Muscle layer of duodenum (tissue), 2 donors: Measurements from ENCODE around the gene STYXL2.

Source experiments
- H3K27ac ChIP-seq: one replicate; pipeline ENCODE4 v1.7.0; 2013; ENCODE audit warnings: mild to moderate bottlenecking, low read length
- H3K27me3 ChIP-seq: one replicate; pipeline ENCODE4 v1.7.0; 2013; ENCODE audit warnings: low read depth, mild to moderate bottlenecking, control low read depth, low read length
- H3K36me3 ChIP-seq, 2 donors: one replicate each; pipeline ENCODE4 v1.7.0; 2013; ENCODE audit warnings: low read length in 2 of 2, control low read depth in 1 of 2, mild to moderate bottlenecking in 1 of 2; ENCODE audit not compliant: insufficient read depth in 2 of 2, control insufficient read depth in 1 of 2
- H3K4me1 ChIP-seq, 2 donors: one replicate each; pipeline ENCODE4 v1.7.0; 2013; ENCODE audit warnings: low read length in 2 of 2, mild to moderate bottlenecking in 2 of 2, control low read depth in 1 of 2, moderate library complexity in 1 of 2; ENCODE audit not compliant: insufficient read depth in 2 of 2, control insufficient read depth in 1 of 2
- H3K4me3 ChIP-seq, 2 donors: one replicate each; pipeline ENCODE4 v1.7.0; 2013; ENCODE audit warnings: low read length in 2 of 2, low read depth in 1 of 2, mild to moderate bottlenecking in 1 of 2
- H3K9me3 ChIP-seq, 2 donors: one replicate each; pipeline ENCODE4 v1.7.0; 2013; ENCODE audit warnings: low read length in 2 of 2, control low read depth in 1 of 2, mild to moderate bottlenecking in 1 of 2; ENCODE audit not compliant: control insufficient read depth in 1 of 2
- donor health status: healthy.

STYXL2 gene

GRCh38 chr1:167082511-167083027, 11.3 kb upstream of the STYXL2 start:
- Histone ChIP-seq H3K27me3 (no peaks in the 10 kb centered on the region), H3K9me3 (no peaks in the 10 kb centered on the region), H3K36me3 (no peaks in the 10 kb centered on the region), H3K4me1 (no peaks in the 10 kb centered on the region), H3K4me3 (no peak overlapping the region), H3K27ac (peak overlapping the region; percentile 85)

DNA sequence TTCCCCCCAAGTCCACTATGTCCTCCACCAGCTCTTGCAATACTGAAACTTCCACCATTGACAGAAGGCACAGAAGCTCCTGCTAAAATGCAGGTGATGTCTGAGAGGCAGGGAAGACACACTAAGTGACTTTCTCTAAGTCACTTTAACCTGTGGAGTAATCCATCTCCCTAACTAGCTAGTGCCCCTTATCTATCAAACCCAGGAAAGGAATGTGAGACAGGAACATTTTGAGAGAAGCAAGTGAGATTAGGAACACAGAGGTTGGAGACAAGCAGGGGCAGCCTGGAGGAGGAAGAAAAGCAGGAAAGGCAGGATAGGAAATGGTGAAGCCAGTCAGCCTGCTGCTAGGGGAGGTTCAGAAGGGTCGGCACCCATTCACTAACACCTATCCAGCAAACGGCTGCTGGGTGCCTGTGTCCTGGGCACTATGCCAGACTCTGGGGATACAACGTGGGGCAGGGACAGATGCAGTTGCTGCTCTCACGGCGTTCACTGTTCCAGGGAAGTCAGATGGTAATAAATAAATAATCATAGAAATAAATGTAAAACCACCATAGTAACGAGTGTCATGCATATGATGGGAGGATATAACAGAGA, 10.7 kb upstream of the STYXL2 start:
- no peaks in the 10 kb centered on the region for H3K36me3 ChIP-seq
- no peaks in the 10 kb centered on the region for H3K9me3 ChIP-seq
- no peaks in the 10 kb centered on the region for H3K27me3 ChIP-seq
- no peaks in the 10 kb centered on the region for H3K4me1 ChIP-seq
- H3K27ac ChIP-seq: peak overlapping the region; percentile 85
- H3K4me3 ChIP-seq: no peak overlapping the region

DNA sequence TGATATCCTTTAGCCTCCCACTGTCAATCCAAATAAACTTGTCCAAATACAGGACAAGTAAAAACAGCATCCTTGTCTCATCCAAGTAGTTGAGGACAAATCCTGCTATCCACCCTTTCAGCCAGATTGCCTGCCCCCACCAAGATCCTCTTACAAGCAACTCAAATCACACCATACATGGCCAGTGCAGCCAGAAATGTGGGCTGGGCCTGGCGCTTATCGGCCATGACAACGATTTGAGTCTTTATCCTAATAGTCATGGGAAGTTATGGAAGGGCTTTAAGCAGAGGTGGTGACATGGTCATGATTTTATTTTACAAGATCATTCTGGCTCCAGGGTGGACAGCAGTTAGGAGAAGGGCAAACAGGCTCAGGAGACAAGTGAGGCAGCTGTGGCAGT, 10.0 kb upstream of the STYXL2 start:
- Histone ChIP-seq H3K4me1 (no peaks in the 10 kb centered on the region), H3K9me3 (no peaks in the 10 kb centered on the region), H3K27ac (peak overlapping the region; percentile 85), H3K36me3 (no peaks in the 10 kb centered on the region), H3K4me3 (no peak overlapping the region), H3K27me3 (no peaks in the 10 kb centered on the region)

- Histone ChIP-seq H3K9me3 (no peaks in the 10 kb centered on the region), H3K27me3 (no peaks in the 10 kb centered on the region), H3K36me3 (no peaks in the 10 kb centered on the region), H3K4me3 (no peak overlapping the region), H3K27ac (no peak overlapping the region), H3K4me1 (no peaks in the 10 kb centered on the region)
Measured at GRCh38 chr1:167084757-167085156, 9.1 kb upstream of the STYXL2 start.

GRCh38 chr1:167086033-167086432, 7.8 kb upstream of the STYXL2 start:
- no peaks in the 10 kb centered on the region for H3K36me3 ChIP-seq
- H3K4me1 ChIP-seq: no peaks in the 10 kb centered on the region
- H3K4me3 ChIP-seq: no peak overlapping the region
- H3K9me3 ChIP-seq: no peaks in the 10 kb centered on the region
- no peak overlapping the region for H3K27ac ChIP-seq
- no peaks in the 10 kb centered on the region for H3K27me3 ChIP-seq

- no peak overlapping the region for H3K4me3 ChIP-seq
- H3K27ac ChIP-seq: no peak overlapping the region
- no peaks in the 10 kb centered on the region for H3K9me3 ChIP-seq
- no peaks in the 10 kb centered on the region for H3K4me1 ChIP-seq
- no peaks in the 10 kb centered on the region for H3K27me3 ChIP-seq
- no peaks in the 10 kb centered on the region for H3K36me3 ChIP-seq
Measured at GRCh38 chr1:167086768-167087167, 7.1 kb upstream of the STYXL2 start.

DNA sequence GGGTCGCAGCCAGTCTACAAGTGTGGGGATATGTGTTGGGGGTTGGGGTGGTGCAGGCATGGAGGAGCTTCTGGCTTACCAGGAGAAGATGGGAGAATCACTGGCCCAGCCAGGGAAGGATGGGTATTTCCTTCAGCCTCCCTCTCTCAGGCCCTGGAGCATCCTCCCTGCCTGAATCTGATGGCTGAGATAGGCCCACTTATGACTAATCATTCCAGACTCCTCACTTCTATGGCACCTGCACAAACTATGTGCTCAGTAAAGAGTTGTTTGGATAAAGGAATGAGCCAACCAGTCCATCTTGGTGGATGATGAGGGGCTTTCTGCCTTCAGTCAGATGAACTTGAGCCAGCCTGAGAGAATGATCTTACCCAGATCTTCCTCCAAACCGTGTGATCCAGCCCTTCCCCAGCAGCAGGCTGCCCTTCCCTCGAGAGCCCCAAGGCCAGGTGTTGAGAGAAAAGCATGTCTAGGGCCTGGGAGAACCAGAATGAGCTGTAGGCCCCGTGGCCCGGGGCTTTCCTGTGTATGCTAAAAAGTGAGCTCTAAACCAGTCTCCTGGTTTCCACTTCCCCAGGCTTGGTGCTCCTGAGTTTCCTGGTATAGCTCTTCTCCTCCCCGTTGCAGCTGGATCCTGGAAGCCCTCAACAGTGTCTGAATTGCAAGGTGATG, 5.0 kb upstream of the STYXL2 start:
- peak overlapping the region in 1 of 2 donors; percentile 49 for H3K4me3 ChIP-seq
- H3K4me1 ChIP-seq: no peaks in the 10 kb centered on the region
- H3K27ac ChIP-seq: peak overlapping the region; percentile 85
- no peaks in the 10 kb centered on the region for H3K36me3 ChIP-seq
- H3K9me3 ChIP-seq: no peaks in the 10 kb centered on the region
- H3K27me3 ChIP-seq: no peaks in the 10 kb centered on the region

- peak overlapping the region; percentile 85 for H3K27ac ChIP-seq
- H3K36me3 ChIP-seq: no peaks in the 10 kb centered on the region
Measured at GRCh38 chr1:167089939-167090313, 3.9 kb upstream of the STYXL2 start.

DNA sequence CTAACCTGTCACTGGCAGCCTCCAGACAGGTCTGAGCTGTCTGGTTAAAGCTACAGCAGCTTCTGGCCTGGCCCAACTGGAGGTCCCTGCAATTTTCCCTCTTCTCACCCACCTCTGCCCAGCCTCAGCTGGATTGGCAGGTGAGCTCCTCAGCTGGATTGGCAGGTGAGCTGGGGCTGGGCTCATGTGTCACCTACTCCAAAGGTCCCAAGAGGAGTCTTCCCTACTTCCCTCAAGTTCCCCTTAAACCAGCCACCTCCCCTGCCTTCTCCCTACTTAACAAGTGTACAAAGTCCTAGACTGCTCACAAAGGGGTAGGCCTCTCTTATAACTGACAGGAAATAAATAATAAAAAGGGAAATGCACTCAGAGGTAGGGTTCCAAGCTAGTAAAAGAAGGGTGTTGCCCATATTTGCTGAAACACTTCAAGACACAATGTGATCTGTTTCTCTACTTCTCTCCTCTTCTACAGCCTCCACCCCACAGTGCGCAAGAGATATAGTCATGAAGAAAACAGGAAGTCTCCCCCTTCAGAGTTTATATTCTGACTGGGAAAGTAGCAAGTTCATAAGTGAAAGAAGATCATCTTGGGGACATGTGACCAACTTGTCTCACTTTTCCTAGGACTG, 3.4 kb upstream of the STYXL2 start, which contains the start of gene GPA33:
GPA33 (minus strand) TSS at position 64 of the 629 bp plus-strand sequence. CDS start 90 bp downstream, outside the sequence.
- H3K4me1 ChIP-seq: no peaks in the 10 kb centered on the region
- peak within 1 kb of the TSS; percentile 85 for H3K27ac ChIP-seq
- no peaks in the 10 kb centered on the region for H3K27me3 ChIP-seq
- no peaks in the 10 kb centered on the region for H3K9me3 ChIP-seq
- peak within 1 kb of the TSS in 1 of 2 donors; percentile 49 for H3K4me3 ChIP-seq
- H3K36me3 ChIP-seq: no peaks in the 10 kb centered on the region

More at GRCh38 chr1:167089939-167090313, 3.9 kb upstream of the STYXL2 start:
- Histone ChIP-seq H3K9me3 (no peaks in the 10 kb centered on the region), H3K27me3 (no peaks in the 10 kb centered on the region), H3K4me3 (peak overlapping the region in 1 of 2 donors; percentile 49), H3K4me1 (no peaks in the 10 kb centered on the region)

DNA sequence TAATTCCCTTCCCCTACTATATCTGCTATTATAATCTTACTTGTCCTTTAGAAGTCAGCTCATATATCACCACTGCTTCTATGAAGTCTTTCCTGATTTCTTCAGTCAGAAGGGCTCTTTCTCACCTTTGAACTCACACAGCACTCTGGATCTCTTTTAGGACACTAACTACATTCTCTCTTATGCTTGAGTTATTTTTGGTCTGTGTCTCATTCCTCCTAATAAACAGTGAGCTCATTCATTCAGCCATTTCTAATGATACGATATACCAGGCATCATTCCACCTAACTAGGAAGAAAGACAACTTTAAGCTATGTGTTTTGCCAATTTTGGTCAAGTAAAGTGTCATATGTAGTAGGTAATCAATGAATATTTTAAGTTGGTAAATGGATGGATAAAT, 1.2 kb upstream of the STYXL2 start:
- Histone ChIP-seq H3K4me1 (no peaks in the 10 kb centered on the region), H3K27me3 (no peaks in the 10 kb centered on the region), H3K36me3 (no peaks in the 10 kb centered on the region), H3K4me3 (no peak overlapping the region), H3K9me3 (peaks cover 0 to 5% of the 10 kb centered on the region in 2 donors), H3K27ac (no peak overlapping the region)

DNA sequence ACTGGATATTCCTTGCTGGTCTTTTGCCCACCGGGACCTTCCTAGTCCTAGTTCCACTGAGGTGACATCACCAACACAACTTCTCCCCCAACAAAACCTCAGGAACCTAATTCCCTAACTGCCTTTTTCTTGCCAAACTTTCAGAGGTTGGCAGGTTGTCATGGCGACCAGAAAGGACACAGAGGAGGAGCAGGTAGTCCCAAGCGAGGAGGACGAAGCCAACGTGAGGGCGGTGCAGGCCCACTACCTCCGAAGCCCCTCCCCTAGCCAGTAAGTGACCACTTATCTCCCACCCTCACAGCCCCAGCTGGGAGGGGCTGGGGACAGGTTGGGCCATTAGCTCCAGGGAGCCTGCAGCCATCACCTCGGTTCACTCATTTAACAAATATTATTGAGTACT, 815 bp downstream of the STYXL2 start:
- H3K27ac ChIP-seq: no peak overlapping the region
- H3K4me1 ChIP-seq: no peaks in the 10 kb centered on the region
- no peak overlapping the region for H3K4me3 ChIP-seq
- H3K36me3 ChIP-seq: no peaks in the 10 kb centered on the region
- H3K9me3 ChIP-seq: peaks cover 0 to 5% of the 10 kb centered on the region in 2 donors
- H3K27me3 ChIP-seq: no peaks in the 10 kb centered on the region
